Measurements from ENCODE around the gene MMS19. TPM values are rescaled to one million over a fixed set of nuclear protein-coding genes. Genes with fewer than 3 reads are reported as not detected.
A peak's percentile ranks its signal among the peaks of the same experiment; 100 is the strongest.

MMS19 gene
- total RNA-seq, 3 donors from 2014 or later (not counting 1 experiment from before 2014, with no cell fraction given) = 53.8 to 68.4 (median 61.7) TPM

DNA sequence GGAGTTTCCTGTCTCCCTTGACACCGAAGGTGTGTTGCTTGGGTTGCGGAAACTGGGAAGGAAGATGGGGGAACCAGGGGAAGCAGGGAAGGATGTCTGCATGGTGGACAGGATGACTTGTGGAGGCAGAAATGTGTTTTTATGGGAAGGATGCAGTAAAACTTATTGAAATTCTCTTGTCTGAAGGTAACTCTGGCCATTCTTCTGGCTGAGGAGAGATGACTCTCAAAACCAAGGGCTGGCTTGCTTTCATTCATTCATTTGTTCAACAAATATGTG lies 2.0 kb upstream of the MMS19 start:
- no peaks in the 10 kb centered on the region for H3K9me3 Mint-ChIP-seq
- no peak for TF ChIP-seq CTCF (IDR thresholded peaks at IDR 0.05)
- H3K27me3 Mint-ChIP-seq (ENCODE audit: low read depth in 2 of 2) = peaks cover 23 to 26% of the 10 kb centered on the region in 2 donors
- no peak overlapping the region for H3K27ac Mint-ChIP-seq
- H3K4me3 ChIP-seq (ENCODE audit: low read length) = no peak overlapping the region
- H3K4me1 ChIP-seq (ENCODE audit: control insufficient read depth, insufficient read depth, low read length) = peaks cover 7% of the 10 kb centered on the region
- H3K9me3 ChIP-seq (ENCODE audit: control insufficient read depth, insufficient read depth, low read length) = no peaks in the 10 kb centered on the region
- H3K4me3 Mint-ChIP-seq = peak overlapping the region; percentile 66
- H3K27me3 ChIP-seq (ENCODE audit: control insufficient read depth, insufficient read depth, low read length) = peaks cover 12% of the 10 kb centered on the region
- DNase-seq = peak in 1 of 2 donors; percentile 7
- H3K4me1 Mint-ChIP-seq = peaks cover 24 to 27% of the 10 kb centered on the region in 2 donors
- ATAC-seq = no peak
- intact Hi-C loops (cut with micrococcal nuclease) = no loop called here
- H3K27ac ChIP-seq (ENCODE audit: low read length) = no peak overlapping the region
- H3K36me3 ChIP-seq (ENCODE audit: control insufficient read depth, insufficient read depth, low read length) = no peaks in the 10 kb centered on the region
- no peaks in the 10 kb centered on the region for H3K36me3 Mint-ChIP-seq
- 70% methylated on average over 2 of the region's 2 CpGs for WGBS (ENCODE audit: insufficient coverage)

DNA sequence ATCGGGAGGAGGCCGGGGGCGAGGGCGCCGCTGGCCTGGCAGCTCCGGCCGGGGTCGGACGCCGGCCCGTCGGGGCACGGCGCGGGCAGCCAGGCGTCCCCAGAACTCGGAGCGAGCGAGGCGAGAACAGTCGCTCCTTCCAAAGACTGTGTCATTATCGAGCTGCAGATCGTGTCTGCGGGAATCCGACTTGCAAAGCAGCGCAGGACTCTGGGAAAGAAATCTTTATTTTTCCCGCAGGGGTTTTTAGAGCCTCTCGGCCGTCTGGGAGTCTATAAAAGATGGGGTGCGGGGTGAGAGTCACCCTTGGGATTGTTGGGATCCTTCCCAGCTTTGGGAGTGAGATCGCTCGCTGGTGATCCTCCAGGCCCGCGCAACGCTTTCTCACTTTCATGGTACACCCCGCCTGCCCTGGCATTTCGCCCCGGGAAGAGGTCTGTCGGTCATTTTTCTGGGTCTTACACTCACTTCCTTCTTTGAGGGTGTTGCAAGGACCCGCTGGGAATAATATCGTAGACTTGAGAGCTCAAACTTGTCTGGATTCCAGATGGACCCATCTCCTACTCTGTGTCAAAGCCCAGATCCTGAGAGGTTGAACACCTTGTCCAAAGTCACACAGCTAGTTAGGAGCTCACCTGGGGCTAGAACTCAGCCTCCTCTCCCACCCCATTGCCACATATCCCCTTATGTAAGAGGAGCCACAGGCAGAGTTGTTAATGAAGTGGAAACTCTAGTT lies 1.5 kb upstream of the MMS19 start:
- ATAC-seq (no peak), DNase-seq (peak in 1 of 2 donors; percentile 18)
- H3K27ac ChIP-seq (ENCODE audit: low read length) = no peak overlapping the region
- H3K36me3 Mint-ChIP-seq = no peaks in the 10 kb centered on the region
- WGBS (ENCODE audit: insufficient coverage) = 9% methylated on average over 41 of the region's 41 CpGs
- H3K36me3 ChIP-seq (ENCODE audit: control insufficient read depth, insufficient read depth, low read length) = no peaks in the 10 kb centered on the region
- H3K27me3 ChIP-seq (ENCODE audit: control insufficient read depth, insufficient read depth, low read length) = peaks cover 12% of the 10 kb centered on the region
- H3K9me3 ChIP-seq (ENCODE audit: control insufficient read depth, insufficient read depth, low read length) = no peaks in the 10 kb centered on the region
- no peak for TF ChIP-seq CTCF (IDR thresholded peaks at IDR 0.05)
- H3K4me1 ChIP-seq (ENCODE audit: control insufficient read depth, insufficient read depth, low read length) = peaks cover 7% of the 10 kb centered on the region
- peak overlapping the region; percentile 83 for H3K4me3 ChIP-seq (ENCODE audit: low read length)
- H3K9me3 Mint-ChIP-seq = no peaks in the 10 kb centered on the region
- intact Hi-C loops (cut with micrococcal nuclease) = loop anchor here (2.0 to 5.0 kb wide), 3 partner anchors 72 to 143 kb away; partner anchors contain the start of genes PGAM1, PI4K2A and RRP12
- H3K4me1 Mint-ChIP-seq = peaks cover 30% of the 10 kb centered on the region in 2 donors
- H3K27ac Mint-ChIP-seq = no peak overlapping the region
- H3K4me3 Mint-ChIP-seq = peak overlapping the region; percentile 65
- peaks cover 23 to 26% of the 10 kb centered on the region in 2 donors for H3K27me3 Mint-ChIP-seq (ENCODE audit: low read depth in 2 of 2)

- 0% methylated on average over 66 of the region's 66 CpGs for WGBS (ENCODE audit: insufficient coverage)
- intact Hi-C loops (cut with micrococcal nuclease) = loop anchor here (1.0 to 5.0 kb wide), 4 partner anchors 72 to 207 kb away; partner anchors contain the start of genes ARHGAP19, PGAM1, PI4K2A and RRP12
- Histone ChIP-seq H3K9me3 (ENCODE audit: control insufficient read depth, insufficient read depth, low read length) (no peaks in the 10 kb centered on the region), H3K27me3 (ENCODE audit: control insufficient read depth, insufficient read depth, low read length) (peaks cover 12% of the 10 kb centered on the region), H3K4me1 (ENCODE audit: control insufficient read depth, insufficient read depth, low read length) (peaks cover 7% of the 10 kb centered on the region), H3K4me3 (ENCODE audit: low read length) (peak within 1 kb of the TSS; percentile 83), H3K36me3 (ENCODE audit: control insufficient read depth, insufficient read depth, low read length) (no peaks in the 10 kb centered on the region), H3K27ac (ENCODE audit: low read length) (peak within 1 kb of the TSS; percentile 72)
- peaks cover 23 to 26% of the 10 kb centered on the region in 2 donors for H3K27me3 Mint-ChIP-seq (ENCODE audit: low read depth in 2 of 2)
- peak within 1 kb of the TSS; percentile 91 to 98 for H3K27ac Mint-ChIP-seq
- H3K4me3 Mint-ChIP-seq = peak within 1 kb of the TSS; percentile 98
- no peak for TF ChIP-seq CTCF (IDR thresholded peaks at IDR 0.05)
- no peaks in the 10 kb centered on the region for H3K36me3 Mint-ChIP-seq
- ATAC-seq (no peak), DNase-seq (peak in 1 of 2 donors; percentile 55)
- no peaks in the 10 kb centered on the region for H3K9me3 Mint-ChIP-seq
- peaks cover 33 to 37% of the 10 kb centered on the region in 2 donors for H3K4me1 Mint-ChIP-seq
Observed at GRCh38 chr10:97498841-97499560, 779 bp upstream of the MMS19 start, which contains the start of gene UBTD1. UBTD1 (plus strand) TSS chr10:97498924; CDS start chr10:97499204, 280 bp downstream.

All from natural killer cell (primary cell).